Measurements from ENCODE around the gene P2RY2. TPM values are rescaled to one million over a fixed set of nuclear protein-coding genes. Genes with fewer than 3 reads are reported as not detected.

Gene P2RY2
- total and polyA plus RNA-seq, 7 donors: 0.16 to 6.2 (median 3.6) TPM; not detected in 3

GRCh38 chr11:73176145-73176873 lies 41.8 kb upstream of the P2RY2 start:
- Histone ChIP-seq H3K4me3 (no peak overlapping the region), H3K9me3 (no peaks in the 10 kb centered on the region), H3K27ac (peak overlapping the region in 2 of 4 donors; percentile 2 to 69), H3K4me1 (peaks cover 0 to 15% (median 13%) of the 10 kb centered on the region in 4 donors), H3K36me3 (no peaks in the 10 kb centered on the region), H3K27me3 (no peaks in the 10 kb centered on the region)
- intact Hi-C loops (cut with DNase I): loop anchor here (5.0 kb wide), 1 partner anchor 254 kb away; no protein-coding TSS in a partner anchor
- TF ChIP-seq POLR2A (IDR thresholded peaks at IDR 0.05) (no peak), POLR2AphosphoS5 (IDR thresholded peaks at IDR 0.05) (no peak), CTCF (IDR thresholded peaks at IDR 0.05) (no peak), EP300 (IDR thresholded peaks at IDR 0.05) (no peak)
- WGBS, 2 donors: 87 to 96% methylated on average over 5 of the region's 5 CpGs
- peak; percentile 49 for DNase-seq

DNA sequence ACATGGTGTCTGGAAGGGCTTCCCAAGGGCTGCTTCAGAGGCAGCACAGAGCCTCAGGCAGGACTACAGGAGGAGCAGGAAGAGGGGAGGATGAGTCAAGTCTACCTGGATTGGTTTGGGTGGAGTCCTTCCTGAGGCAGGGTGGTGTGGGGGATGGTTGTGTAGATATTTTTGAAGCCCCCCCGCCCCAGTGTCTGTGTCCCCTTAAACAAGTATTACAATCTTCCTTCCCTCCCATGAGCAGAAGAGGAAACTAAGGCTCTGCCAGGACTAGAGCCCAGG lies 41.3 kb upstream of the P2RY2 start:
- H3K9me3 ChIP-seq: no peaks in the 10 kb centered on the region
- peak overlapping the region in 2 of 4 donors; percentile 64 to 69 for H3K27ac ChIP-seq
- WGBS, 2 donors: 88 to 90% methylated on average over 1 of the region's 1 CpG
- peak; percentile 42 for DNase-seq
- no peak overlapping the region for H3K4me3 ChIP-seq
- intact Hi-C loops (cut with DNase I): loop anchor here (5.0 kb wide), 1 partner anchor 255 kb away; no protein-coding TSS in a partner anchor
- H3K27me3 ChIP-seq: no peaks in the 10 kb centered on the region
- H3K36me3 ChIP-seq: no peaks in the 10 kb centered on the region
- H3K4me1 ChIP-seq: peaks cover 0 to 15% (median 13%) of the 10 kb centered on the region in 4 donors
- TF ChIP-seq CTCF (IDR thresholded peaks at IDR 0.05) (no peak), POLR2A (IDR thresholded peaks at IDR 0.05) (no peak), POLR2AphosphoS5 (IDR thresholded peaks at IDR 0.05) (no peak), EP300 (IDR thresholded peaks at IDR 0.05) (no peak)

GRCh38 chr11:73177380-73177777 lies 40.7 kb upstream of the P2RY2 start:
- no peak overlapping the region for H3K4me3 ChIP-seq
- H3K27ac ChIP-seq: peak overlapping the region; percentile 51 to 69 (median 61)
- WGBS, 2 donors: 19 to 58% methylated on average over 3 of the region's 3 CpGs
- no peaks in the 10 kb centered on the region for H3K9me3 ChIP-seq
- peaks cover 0 to 15% (median 13%) of the 10 kb centered on the region in 4 donors for H3K4me1 ChIP-seq
- DNase-seq: peak; percentile 68
- intact Hi-C loops (cut with DNase I): loop anchor here (5.0 kb wide), 1 partner anchor 255 kb away; no protein-coding TSS in a partner anchor
- no peak for TF ChIP-seq POLR2A (IDR thresholded peaks at IDR 0.05)
- no peaks in the 10 kb centered on the region for H3K36me3 ChIP-seq
- H3K27me3 ChIP-seq: no peaks in the 10 kb centered on the region

GRCh38 chr11:73177778-73178539 lies 40.1 kb upstream of the P2RY2 start:
- WGBS, 2 donors: 44 to 49% methylated on average over 15 of the region's 15 CpGs
- peaks cover 0 to 15% (median 13%) of the 10 kb centered on the region in 4 donors for H3K4me1 ChIP-seq
- no peaks in the 10 kb centered on the region for H3K9me3 ChIP-seq
- H3K27me3 ChIP-seq: no peaks in the 10 kb centered on the region
- no peak overlapping the region for H3K4me3 ChIP-seq
- peak overlapping the region; percentile 51 to 69 (median 61) for H3K27ac ChIP-seq
- intact Hi-C loops (cut with DNase I): loop anchor here (1.0 to 5.0 kb wide), 4 partner anchors 35 to 453 kb away; partner anchors contain the start of gene FCHSD2
- peak; percentile 91 for DNase-seq
- no peaks in the 10 kb centered on the region for H3K36me3 ChIP-seq
- TF ChIP-seq POLR2A (IDR thresholded peaks at IDR 0.05): no peak
- peak; percentile 82 to 94 (median 84) for TF ChIP-seq CTCF (IDR thresholded peaks at IDR 0.05)
- TF ChIP-seq POLR2AphosphoS5 (IDR thresholded peaks at IDR 0.05): peak in 2 of 4 donors; percentile 47 to 50
- no peak for TF ChIP-seq EP300 (IDR thresholded peaks at IDR 0.05)

GRCh38 chr11:73178681-73179080 lies 39.4 kb upstream of the P2RY2 start:
- H3K36me3 ChIP-seq: no peaks in the 10 kb centered on the region
- H3K4me1 ChIP-seq: peaks cover 0 to 15% (median 13%) of the 10 kb centered on the region in 4 donors
- no peak overlapping the region for H3K4me3 ChIP-seq
- peak; percentile 52 for DNase-seq
- 87 to 88% methylated on average over 4 of the region's 4 CpGs for WGBS, 2 donors
- H3K9me3 ChIP-seq: no peaks in the 10 kb centered on the region
- H3K27ac ChIP-seq: no peak overlapping the region
- TF ChIP-seq POLR2A (IDR thresholded peaks at IDR 0.05) (no peak), POLR2AphosphoS5 (IDR thresholded peaks at IDR 0.05) (no peak), CTCF (IDR thresholded peaks at IDR 0.05) (no peak), EP300 (IDR thresholded peaks at IDR 0.05) (no peak)
- intact Hi-C loops (cut with DNase I): loop anchor here (1.0 to 5.0 kb wide), 4 partner anchors 36 to 454 kb away; partner anchors contain the start of gene FCHSD2
- H3K27me3 ChIP-seq: no peaks in the 10 kb centered on the region

Measured in sigmoid colon (tissue), 7 donors.